Renal cortex interstitium (tissue), 15 donors: Measurements from ENCODE around the gene SATB2. TPM values are rescaled to one million over a fixed set of nuclear protein-coding genes. Genes with fewer than 3 reads are reported as not detected.

Experiments used
- DNase-seq, 11 donors: peaks; one replicate each; pipeline ENCODE4 v3.0.0-alpha.2; 2013; ENCODE audit warnings: low read depth in 9 of 11, low spot score in 4 of 11; ENCODE audit errors: extremely low read depth in 1 of 11
- long read RNA-seq, 16 experiments: transcript quantifications; one replicate each; lab custom pipeline, GENCODE V29; 2026
- polyA plus RNA-seq, 3 donors: library from polyadenylated mRNA; unstranded; fragments of 120-200 nt; gene quantifications; one replicate each; pipeline ENCODE4 v1.2.1, GENCODE V29; 2013; ENCODE audit not compliant: insufficient read length in 3 of 3

The SATB2 gene
- 10 to 100 TPM; 11.6 to 17.2 (median 16.4) TPM for polyA plus RNA-seq
- long read RNA-seq, donor 1, result 0 reads
- long read RNA-seq, donor 2, partial matches to known transcripts, result 0 of 1 reads
- long read RNA-seq, donor 2, other reads (novel, unspliced or antisense), result 0 of 1 reads
- long read RNA-seq, donor 3, partial matches to known transcripts, result 0 of 1 reads
- long read RNA-seq, donor 3, other reads (novel, unspliced or antisense), result 0 of 1 reads
- long read RNA-seq, donor 4, full-length matches to known transcripts, result 1 of 1 reads
- long read RNA-seq, donor 4, partial matches to known transcripts, result 0 of 1 reads
- long read RNA-seq, donor 4, other reads (novel, unspliced or antisense), result 0 of 1 reads
- long read RNA-seq, donor 5, result 0 reads
- long read RNA-seq, donor 6, partial matches to known transcripts, result 32 of 32 reads
- long read RNA-seq, donor 6, other reads (novel, unspliced or antisense), result 0 of 32 reads
- long read RNA-seq, donor 7, result 0 reads
- long read RNA-seq, donor 8, full-length matches to known transcripts, result 1 of 1 reads
- long read RNA-seq, donor 8, partial matches to known transcripts, result 0 of 1 reads
- long read RNA-seq, donor 8, other reads (novel, unspliced or antisense), result 0 of 1 reads
- long read RNA-seq, donor 9, result 0 reads
- long read RNA-seq, donor 10, result 0 reads
- long read RNA-seq, donor 11, result 0 reads
- long read RNA-seq, donor 12, result 0 reads
- long read RNA-seq, donor 13, result 0 reads
- long read RNA-seq, donor 14, result 0 reads
- long read RNA-seq, donor 15, full-length matches to known transcripts, result 1 of 1 reads
- long read RNA-seq, donor 15, partial matches to known transcripts, result 0 of 1 reads
- long read RNA-seq, donor 15, other reads (novel, unspliced or antisense), result 0 of 1 reads
- long read RNA-seq, donor 16, full-length matches to known transcripts, result 1 of 1 reads
- long read RNA-seq, donor 16, partial matches to known transcripts, result 0 of 1 reads
- long read RNA-seq, donor 16, other reads (novel, unspliced or antisense), result 0 of 1 reads

GRCh38 chr2:199457147-199458008, at the start of gene SATB2:
Gene SATB2, minus strand, starts transcription at chr2:199457939. Its CDS starts 1,902 bp downstream, at chr2:199456037.
- DNase-seq, result no peak

DNA sequence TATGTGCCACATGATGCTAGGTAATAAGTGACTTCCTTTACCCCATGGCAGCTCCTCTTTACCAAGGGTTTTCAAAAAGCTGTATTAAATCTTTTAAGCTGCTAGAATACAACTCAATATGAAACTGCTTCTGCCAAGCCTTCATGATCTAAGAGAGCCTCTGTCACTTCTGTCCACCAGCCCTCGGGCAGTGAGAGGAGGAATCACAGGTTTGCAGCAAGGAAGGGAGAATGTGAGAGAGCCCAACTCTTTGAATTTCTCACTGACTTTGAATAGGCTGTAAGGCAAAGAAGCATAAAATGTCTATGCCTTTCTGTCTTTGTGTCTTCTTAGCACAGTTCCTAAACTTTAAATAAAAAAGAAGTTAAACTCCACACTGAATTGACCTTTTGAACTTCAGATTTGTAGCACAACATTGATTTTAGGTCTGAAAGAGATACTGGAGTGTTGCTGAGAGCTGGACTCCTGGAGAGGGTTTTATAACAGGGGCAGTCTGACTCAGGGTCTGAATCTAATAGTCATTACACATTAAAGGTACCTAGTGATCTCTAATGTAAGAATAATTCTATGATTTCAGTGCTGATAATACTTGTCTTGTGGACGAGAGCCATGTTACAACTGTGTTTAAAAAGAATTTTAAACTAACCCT, 48.1 kb upstream of the SATB2 start:
- DNase-seq, result no peak

GRCh38 chr2:199503148-199503547, 45.4 kb upstream of the SATB2 start:
- no peak for DNase-seq

DNA sequence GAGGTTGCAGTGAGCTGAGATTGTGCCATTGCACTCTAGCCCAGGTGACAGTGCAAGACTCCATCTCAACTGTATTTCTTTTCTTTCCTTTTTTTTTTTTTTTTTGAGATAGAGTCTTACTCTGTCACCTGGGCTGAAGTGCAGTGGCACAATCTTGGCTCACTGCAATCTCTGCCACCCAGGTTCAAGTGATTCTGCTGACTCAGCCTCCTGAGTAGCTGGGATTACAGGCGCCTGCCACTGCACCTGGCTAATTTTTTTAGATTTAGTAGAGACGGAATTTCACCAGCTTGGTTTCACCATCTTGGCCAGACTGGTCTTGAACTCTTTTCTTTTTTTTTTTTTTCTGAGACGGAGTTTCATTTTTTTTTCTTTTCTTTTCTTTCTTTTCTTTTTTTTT, 41.3 kb upstream of the SATB2 start:
- no peak for DNase-seq

DNA sequence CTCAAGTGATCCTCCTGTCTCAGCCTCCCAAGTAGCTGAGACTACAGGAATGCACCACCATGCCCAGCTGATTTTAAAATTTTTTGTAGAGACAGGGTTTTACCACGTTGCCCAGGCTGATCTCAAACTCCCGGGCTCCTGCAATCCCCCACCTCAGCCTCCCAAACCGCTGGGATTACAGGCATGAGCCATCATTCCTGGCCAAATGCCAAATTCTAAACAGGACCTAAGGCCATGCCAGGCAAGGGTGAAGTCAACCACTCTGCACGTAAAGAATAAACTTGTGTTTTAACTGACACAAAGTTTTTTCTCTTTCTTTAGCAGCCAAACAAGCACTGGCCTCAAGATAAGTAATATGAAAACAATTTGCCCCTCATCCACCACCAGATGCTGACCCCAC, 37.4 kb upstream of the SATB2 start:
- DNase-seq, result no peak

DNA sequence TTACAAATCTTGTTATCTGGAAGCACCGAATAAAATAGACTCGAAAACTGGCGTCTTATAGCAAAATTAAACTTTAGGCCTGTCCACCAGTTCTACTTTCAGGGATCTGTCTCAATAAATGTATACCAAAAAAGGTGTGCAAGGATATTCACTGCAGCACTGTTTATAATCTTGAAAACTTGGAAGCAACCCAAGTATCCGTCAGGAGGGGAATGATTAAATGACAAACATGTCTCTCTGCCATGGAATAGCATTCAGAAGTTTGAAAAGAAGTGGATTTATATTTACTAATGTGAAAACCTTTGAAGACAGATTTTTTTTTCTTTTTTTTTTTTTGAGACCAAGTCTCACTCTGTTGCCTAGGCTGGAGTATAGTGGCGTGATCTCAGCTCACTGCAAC, 32.3 kb upstream of the SATB2 start:
- no peak for DNase-seq

GRCh38 chr2:199488772-199489400, 31.1 kb upstream of the SATB2 start:
- DNase-seq, result peak in 1 of 11 donors; percentile 53

- peak in 4 of 11 donors; percentile 46 to 61 (median 48) for DNase-seq
These were observed 28.1 kb upstream of the SATB2 start for GRCh38 chr2:199485732-199486335.

- DNase-seq, result no peak
These were observed 27.2 kb upstream of the SATB2 start for GRCh38 chr2:199484927-199485326.

- DNase-seq, result no peak
These were observed 23.2 kb upstream of the SATB2 start for GRCh38 chr2:199480966-199481365.

DNA sequence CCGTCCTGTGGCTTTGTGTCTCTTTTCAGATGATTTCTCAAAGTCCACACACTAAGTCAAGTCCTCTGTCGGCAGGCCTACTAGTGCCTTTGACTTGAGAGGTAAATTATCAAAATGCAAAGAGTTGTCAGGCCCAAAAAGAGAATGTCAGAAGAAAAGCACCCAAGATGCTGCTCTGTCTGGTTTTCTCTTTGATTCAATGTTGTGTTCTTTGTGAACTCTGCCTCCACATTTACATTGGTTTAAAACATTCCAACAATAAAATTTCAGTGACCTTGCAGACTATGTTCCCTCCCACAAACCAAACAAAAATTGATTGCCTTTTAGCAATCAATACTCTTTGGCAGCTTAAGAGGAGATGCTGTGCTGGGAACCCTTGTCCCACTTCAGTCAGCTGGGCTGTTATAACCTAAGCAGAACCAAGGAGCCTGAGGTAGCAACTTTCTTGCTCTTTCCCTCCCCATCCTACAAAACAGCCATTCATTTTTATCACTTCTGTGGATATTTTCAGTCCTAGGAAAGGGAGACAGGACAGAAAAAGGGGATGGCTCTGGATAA, 19.6 kb upstream of the SATB2 start:
- no peak for DNase-seq

- DNase-seq, result no peak
These were observed 13.8 kb upstream of the SATB2 start for GRCh38 chr2:199471443-199472057.

GRCh38 chr2:199470672-199471442, 13.1 kb upstream of the SATB2 start:
- no peak for DNase-seq

- no peak for DNase-seq
These were observed 12.6 kb upstream of the SATB2 start for GRCh38 chr2:199470361-199470671.

DNA sequence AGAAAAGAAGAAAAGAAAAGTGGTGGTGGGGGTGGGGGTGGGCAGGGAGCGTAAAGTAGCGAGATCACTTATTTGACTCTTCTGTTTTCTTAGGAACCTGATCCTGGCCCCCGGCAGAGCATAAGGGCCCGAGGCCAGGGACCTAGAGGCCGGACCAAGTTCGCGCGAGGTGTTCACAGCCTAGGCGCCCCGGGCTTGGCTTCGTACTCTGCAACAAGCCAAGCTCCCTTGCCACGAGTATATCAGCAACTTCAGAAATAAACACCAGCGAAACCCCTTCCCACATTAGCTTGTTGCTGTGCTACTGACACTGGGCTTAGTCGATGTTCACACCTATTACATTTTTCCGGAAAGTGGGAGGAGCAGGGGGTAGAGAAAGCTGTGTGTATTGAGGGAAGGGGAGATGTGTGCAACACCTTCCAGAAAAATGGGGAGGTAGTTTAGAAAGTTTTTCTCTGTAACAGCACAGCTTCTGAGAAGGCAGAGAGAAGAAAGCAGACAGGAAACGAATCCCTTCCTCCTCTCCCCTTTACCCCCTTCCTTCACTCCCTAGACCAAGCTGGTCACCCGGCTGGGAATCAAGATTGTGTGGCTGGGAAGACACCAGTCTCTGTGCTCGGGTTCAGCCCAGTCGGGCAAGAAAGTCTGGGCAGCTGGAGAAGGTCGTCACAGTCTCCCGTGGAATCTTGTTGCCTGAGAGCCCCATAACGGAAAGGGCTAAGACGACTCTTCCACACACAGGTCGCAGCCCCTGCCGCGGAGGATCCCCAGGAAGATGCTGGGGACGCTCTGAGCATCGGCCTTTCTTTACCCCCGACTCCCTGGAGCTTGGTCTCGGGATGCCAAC, 12.0 kb upstream of the SATB2 start:
- no peak for DNase-seq
